ENCODE data around the gene COA1.
A peak's percentile ranks its signal among the peaks of the same experiment; 100 is the strongest.
"Not testable (repeated sequence)": the region's sequence is repeated elsewhere in the genome, so short reads cannot be mapped to it uniquely, and the experiment has no call there.

COA1 gene

DNA sequence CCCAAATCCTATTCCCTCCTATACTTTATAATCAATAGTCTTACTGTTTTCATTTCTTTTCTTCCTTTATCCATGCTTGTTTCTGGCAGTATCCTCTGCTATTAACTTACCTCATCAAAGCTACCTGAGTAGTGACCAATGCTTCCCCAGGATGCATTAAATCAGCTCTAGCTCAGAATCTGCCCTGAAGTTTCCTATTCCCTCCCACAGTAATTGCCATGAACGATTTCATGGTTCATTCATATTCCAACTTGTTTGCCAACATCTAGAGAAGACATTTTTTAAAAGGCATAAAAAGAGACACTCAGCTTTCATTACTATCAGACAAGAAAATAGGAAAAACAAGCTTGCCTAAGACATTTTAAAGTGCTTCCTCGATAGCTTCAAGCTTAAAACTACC is 42.3 kb downstream of the COA1 start:
- DNase-seq, result no peak

DNA sequence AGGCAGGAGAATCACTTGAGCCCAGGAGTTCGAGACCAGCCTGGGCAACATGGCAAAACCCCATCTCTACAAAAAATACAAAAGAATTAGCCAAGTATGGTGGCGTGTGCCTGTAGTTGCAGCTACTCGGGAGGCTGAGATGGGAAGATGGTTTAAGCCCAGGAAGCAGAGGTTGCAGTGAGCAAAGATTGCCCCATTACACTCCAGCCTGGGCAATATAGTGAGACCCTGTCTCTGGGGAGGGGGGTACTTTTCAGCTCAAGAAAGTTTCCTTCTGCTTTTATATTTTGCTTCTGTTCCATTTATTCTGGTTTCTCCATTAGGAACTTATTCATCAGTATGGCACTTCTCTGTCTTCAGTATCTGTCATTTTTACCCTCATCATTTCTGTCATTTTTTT is 48.6 kb downstream of the COA1 start:
- DNase-seq, result no peak

DNA sequence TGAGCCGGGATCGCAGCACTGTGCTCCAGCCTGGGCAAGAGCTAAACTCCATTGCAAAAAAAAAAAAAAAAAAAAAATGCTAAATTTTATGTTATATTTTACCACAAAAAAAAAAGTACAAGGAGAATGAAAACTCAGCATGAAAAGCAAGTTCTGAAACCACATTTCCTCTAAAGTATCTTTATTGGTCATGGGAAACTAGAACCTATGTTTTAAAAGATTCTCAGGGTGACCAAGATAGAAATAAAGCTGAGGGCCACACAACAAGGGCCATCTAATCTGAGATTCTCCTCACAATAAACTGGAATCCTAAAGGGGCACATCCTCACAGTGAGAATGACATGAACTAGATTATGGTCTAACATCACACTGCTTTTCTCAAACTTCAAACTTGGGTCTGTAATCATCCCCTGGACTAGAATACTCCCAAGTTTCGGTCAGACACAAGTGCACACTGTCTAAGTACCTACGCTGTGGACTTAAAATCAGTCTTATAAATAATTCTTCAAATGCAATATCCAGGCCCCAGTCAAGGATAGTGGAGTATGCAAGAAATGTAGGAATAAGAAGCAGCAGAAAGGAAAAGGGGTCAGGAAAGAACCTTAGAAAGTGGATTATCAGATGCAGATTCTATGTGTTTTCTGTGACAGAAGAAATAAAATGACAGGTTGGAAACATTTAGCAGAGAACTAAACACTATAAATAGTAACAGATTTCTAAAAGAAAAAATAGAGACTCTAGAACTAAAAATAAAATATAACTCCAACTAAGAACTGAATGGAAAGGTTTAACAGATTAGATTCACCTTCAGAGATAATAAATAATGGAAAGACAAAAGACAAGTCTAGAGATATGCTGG is 49.9 kb downstream of the COA1 start:
- no peak for DNase-seq

DNA sequence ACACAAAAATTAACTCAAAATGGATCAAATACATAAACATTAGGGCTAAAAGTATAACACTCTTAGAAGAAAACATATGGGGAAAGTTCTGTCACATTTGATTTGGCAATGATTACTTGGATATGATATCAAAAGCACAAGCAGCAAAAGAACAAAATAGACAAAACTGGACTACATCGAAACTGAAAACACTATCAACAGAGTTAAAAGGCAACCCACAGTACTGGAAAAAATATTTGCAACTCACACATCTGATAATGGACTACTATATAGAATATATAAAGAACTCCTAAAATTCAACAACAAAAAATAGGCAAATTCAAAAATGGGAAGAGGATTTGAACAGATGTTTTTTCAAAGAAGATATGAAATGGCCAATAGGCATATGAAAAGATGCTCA is 51.0 kb downstream of the COA1 start:
- no peak for DNase-seq

DNA sequence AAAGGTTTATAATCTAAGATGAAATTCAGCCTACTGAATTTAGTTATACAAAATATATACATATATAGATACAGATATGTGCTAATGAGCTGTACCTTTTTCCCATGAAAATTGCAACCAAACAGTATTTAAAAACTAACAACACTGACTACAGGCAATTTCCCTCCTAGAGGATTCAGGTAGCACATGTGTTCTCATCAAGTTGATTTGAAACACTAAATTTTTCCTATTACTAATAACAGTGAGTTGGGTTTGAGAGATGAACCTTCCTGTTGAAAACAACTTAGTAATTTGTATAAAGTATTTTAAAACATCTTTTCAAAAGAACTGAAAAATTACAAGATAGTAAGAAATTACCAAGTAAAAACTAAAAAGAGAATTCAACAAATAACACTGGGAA is 51.5 kb downstream of the COA1 start:
- no peak for DNase-seq

DNA sequence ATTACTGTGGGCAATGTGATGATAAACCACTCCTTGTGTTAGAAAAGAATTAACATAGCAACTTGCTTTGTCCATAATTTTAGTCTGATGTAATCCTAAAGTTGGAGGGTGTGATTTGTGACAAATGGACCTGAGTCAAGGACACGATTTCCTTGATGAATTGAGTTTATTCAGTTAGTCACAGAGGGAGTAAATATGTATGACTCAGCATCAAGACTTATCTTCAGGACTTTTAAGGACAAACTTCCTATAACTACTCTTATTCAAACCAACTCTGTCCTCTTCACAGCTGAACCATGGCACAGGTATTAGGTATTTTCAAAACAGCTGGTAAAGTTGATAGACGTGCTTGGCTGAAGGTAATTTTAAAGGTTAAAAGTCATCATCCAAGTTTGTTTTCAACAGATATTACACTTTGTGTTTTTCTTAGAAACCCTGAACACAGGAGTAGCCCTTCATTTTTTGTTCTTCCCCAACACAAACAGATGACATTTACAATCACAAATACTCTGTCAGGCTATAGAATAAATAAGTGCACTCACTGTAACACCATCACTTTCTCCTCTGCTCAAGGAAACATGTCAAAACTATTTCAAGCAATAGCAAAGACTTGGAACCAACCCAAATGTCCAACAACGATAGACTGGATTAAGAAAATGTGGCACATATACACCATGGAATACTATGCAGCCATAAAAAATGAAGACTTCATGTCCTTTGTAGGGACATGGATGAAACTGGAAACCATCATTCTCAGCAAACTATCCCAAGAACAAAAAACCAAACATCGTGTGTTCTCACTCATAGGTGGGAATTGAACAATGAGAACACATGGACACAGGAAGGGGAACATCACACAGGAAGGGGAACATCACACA is 54.5 kb downstream of the COA1 start:
- peak; percentile 32 for DNase-seq

DNA sequence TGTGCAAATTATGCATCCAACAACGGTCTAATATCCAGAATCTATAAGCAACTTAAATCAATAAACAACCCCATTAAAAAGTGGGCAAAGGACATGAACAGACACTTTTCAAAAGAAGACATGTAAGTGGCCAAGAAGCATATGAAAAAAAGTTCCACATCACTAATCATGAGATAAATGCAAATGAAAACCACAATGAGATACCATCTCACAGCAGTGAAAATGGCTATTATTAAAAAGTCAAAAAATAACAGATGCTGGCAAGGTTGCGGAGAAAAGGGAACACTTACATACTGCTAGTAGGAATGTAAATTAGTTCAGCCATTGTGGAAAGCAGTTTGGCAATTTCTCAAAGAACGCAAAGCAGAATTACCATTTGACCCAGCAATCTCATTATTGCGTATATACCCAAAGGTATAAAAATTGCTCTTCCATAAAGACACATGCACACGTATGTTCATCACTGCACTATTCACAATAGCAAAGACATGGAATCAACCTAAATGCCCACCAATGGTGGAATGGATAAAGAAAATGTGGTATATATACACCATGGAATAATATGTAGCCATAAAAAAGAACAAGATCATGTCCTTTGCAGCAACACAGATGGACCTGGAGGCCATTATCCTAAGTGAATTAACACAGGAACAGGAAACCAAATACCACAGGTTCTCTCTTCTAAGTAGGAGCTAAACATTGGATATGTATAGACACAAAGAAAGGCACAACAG is 55.9 kb downstream of the COA1 start:
- not testable (repeated sequence) for DNase-seq

DNA sequence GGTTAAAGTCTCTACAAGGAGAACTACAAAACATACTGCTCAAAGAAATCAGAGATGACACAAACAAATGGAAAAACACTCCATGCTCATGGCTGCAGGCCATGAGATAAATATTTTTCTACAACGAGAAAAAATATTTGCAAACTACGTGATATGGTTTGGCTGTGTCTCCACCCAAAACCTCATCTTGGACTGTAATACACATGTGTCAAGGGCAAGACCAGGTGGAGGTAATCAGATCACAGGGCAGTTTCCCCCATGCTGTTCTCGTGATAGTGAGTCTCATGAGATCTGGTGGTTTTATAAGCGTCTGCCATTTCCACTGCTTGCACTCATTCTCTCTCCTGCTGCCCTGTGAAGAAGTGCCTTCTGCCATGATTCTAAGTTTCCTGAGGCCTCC is 57.8 kb downstream of the COA1 start:
- peak; percentile 29 for DNase-seq

DNA sequence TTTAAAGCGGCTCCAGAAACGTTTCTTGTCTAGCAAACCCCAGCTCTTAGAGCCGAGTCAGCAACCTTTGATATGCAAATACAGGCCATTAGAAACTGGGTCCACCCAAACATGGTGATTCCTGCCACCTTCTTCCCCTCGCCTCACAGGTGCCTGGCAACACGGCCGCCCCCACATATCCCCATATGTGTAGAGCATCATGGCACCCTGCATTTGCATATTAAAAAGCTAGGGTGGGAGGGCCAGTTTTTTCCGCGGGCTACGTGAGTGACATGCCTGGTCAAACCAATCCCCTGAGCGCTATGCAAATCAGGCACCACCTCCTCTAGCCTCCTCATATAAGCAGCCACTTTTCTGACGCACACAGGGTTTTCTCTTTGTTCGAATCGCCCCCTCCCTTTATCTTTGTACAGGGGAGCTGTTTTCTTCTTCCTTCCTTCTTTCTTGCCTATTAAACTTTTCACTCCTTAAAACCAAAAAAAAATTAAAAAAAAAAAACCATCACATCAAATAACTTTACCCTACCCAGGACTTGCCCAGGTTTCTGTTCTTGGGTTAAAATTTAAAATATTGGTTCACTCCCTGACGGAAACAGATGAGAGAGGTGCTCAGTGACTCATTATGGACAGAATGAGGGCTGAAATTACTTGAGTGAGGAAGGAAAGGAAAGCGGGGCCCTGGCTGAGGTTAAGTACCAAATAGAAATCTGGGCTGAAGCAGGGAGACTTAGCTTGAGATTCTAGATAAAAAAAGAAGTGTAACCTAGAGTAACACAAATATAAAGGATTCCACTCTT is 59.8 kb downstream of the COA1 start:
- no peak for DNase-seq

DNA sequence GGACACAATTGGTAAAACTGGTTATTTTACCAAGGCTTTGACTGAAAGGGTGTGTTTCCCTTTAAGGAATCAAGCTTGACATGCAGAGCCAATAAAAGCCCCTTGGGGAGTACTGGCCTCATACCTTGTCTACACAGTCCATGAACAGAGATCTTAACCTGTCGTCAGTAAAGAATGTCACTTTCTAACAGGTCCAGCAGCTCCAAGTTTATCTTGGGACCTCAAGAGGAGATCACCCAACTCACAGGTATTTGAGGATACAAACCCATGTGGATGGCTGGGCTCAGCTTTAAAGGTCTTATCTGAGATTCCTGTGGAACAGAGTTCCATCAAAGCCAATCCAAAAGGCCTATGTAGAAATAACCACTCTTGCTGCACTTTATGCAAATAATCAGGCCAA is 61.3 kb downstream of the COA1 start:
- no peak for DNase-seq

DNA sequence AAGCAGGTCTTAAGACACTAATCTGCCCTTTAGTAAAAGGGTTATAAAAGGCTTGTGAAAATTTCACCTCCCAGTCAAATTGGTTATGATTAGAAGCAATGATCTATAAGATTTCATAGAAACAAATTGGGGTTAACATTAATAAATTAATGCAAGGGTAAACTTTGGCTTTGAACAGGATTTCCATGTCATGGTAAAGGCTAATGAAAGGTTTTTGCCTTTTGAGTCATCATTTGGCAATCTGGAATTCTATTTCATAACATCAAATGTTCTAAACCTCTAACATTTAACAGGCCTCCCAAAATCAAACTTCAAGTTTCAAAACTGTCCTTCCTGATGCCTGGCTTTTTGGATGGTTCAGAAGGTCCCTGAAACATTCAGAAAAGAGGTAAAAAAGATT is 62.4 kb downstream of the COA1 start:
- DNase-seq, result no peak

DNA sequence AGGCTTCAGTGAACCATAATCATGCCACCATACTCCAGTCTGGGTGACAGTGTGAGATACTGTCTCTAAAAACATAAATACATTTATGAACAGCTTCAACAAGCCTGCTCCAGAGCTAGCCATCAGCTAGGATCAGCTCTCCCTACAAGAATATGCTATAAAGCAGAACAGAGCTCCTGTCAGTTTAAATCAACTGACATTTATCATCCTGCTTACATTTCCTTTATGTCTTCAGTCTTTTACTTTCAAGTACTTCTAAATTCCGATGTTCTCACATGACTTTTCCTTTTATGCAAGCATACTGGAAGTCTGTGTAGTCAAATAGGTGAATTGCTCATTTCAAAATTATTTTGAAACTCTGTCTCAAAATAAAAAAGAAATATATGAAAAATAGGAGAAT is 64.6 kb downstream of the COA1 start:
- no peak for DNase-seq

DNA sequence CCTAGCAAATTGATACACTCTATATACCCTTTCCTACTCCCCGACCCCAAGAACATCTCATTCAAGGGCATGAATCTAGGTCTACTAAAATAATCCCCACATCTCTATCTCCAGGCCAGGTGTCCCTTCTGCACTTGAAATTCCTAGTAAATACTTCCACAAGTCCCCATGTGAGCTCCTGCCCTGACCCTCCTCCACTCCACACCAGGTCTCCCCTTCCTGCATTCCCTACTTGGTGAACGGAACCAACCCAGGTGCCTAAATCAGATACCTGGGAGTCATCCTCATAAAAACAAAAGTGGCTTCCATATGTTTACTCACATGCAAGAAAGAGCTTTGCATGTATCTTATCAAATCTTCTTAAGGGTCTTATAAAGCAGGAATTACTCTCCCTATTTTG is 69.2 kb downstream of the COA1 start:
- no peak for DNase-seq

DNA sequence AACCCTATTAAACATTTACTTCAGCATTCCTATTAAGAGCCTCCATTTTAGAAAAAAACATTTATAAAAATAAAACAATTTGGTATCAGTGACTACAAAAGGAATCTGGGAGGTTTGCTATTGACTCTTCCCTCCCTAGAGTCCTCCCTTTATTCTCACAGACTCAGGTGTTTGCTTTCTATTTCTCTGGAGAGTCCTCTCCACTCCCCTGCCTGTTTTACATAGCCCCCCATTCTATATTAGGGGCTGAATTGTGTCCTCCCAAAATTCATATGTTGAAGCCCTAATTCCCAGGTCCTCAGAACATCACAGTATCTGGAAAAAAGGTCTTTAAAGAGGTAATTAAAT is 69.8 kb downstream of the COA1 start:
- DNase-seq, result no peak

DNA sequence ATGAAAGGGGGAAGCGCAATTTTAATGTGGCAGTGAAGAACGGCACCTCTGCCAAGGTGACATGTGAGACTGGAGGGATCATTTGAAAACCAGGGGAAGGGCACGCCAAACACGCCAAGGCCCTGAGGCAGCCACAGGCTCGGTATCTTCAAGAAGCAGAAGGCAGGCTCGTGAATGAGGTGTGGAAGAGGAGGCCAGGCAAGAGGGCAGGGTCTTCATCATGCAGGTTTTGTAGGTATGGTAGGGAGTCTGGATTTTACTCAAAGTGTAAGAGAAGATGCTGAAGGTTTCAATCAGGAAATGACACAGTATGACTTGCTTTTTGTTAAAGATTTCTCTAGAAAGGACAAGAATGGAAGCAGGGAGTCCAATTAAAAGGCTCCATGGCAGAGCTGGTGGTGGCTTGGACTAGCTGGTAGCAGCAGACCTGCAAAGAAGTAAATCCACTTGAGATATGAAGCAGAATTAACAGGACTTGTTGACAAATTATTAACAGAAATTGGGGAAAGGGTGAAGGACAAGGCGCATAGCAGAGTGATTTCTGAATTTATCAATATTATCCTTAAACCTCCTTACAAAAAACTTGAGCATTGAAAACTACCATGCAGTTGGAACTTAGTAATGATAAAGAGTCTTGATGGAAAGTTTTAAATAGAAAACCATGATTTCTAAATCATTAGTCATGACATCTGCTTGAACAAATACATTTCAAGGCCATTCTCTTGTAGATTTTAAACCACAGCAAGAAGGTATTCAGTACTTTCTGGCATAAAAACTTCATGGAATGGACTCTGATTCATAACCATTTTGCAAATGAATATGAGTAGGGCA is 70.4 kb downstream of the COA1 start:
- DNase-seq, result no peak

DNA sequence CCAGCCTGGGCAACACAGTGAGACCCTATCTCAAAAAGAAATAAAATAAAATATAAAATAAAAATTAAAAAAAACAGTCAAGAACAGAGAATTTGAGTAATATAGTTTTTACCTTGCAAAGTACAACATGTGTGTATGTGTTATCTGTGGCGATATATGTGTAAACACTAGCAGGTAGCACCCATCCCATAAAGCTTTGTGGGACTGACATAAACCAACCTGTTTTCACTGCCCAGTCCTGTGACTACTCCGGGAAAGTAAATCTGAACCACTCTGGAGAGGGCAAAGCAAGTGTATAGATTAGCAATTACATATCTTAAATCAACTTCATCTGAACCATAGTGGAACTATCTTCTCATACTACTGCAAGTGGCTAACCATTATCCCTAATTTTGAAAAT is 72.3 kb downstream of the COA1 start:
- no peak for DNase-seq

DNA sequence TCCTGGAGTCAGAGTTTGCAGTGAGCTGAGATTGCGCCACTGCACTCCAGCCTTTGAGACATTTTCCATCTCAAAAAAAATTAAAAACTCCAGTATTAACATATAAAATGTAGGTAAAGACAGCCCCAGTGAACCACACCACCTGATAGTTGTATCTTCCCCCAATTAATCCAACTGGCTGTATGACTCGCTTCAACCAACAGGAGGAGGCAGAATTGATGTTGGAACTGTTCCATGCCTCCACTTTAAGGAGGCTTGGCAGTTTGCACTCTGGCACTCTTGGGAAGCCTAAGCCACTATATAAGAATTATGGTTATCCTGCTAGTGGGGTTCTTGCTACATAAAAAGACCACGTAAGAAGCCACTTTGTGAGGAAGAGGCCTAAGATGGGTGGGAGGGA is 73.7 kb downstream of the COA1 start:
- no peak for DNase-seq

DNA sequence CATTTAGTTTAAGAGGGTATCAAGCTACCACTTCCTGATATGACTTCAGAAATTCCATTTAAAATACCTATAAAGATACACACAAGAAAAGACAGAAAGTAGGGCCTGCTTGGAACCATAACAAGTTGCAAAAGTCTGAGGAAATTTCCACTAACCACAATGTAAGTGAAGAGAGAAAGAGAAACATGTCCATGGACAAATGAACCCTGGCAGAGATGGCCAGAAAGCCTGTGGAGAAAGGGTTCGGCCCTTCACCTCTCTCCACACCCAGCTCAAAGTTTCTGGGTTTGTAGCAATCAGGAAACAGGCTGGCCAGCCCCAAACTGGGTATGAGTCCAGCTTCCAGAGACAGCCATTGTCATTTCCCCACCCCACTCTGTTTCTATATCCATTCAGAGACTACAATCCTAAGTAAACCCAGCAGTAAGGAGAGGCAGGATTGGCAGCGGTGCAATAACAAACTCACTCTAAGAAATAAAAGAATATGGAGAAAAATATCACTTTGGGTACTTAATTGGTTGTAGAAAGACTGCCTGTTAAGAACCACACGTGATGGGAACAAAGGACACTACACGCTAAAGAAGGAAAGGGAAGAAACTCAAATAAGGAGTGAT is 75.3 kb downstream of the COA1 start:
- DNase-seq, result no peak

DNA sequence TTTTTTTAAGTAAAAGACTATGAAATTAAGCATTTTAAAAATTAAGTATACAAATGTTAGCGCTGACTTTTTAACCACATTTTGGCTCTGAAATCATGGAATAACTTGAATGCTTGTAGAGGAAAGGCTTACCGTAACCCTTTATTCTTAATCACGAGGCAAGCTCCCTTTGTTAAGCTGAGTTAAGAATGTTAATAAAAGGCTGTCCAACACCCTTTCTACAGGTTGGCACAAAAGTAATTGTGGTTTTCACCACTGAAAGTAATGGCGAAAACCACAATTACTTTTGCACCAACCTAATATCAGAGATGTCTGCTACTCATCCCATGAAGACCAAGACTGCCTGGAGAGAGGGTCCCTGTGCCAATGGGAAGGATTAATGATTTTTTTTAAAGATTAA is 75.9 kb downstream of the COA1 start:
- DNase-seq, result no peak

DNA sequence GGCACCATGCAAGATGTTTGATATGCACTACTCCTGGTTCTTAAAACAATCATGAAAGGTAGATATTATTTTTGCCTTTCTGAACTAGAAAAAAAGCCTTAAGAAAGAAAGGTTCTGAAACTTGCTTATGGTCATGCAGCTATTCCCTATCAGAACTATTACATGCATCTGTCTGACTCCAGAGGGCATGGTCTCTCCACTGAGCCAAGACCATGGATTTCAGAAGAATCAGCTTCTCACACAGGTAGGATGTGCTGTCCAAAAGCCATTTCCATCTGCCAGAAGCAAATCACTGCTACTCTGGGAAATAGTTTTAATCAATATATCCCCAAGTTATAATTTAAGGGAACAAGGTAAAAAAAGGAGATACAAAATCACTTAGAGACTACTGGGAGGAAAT is 77.0 kb downstream of the COA1 start:
- DNase-seq, result no peak

DNA sequence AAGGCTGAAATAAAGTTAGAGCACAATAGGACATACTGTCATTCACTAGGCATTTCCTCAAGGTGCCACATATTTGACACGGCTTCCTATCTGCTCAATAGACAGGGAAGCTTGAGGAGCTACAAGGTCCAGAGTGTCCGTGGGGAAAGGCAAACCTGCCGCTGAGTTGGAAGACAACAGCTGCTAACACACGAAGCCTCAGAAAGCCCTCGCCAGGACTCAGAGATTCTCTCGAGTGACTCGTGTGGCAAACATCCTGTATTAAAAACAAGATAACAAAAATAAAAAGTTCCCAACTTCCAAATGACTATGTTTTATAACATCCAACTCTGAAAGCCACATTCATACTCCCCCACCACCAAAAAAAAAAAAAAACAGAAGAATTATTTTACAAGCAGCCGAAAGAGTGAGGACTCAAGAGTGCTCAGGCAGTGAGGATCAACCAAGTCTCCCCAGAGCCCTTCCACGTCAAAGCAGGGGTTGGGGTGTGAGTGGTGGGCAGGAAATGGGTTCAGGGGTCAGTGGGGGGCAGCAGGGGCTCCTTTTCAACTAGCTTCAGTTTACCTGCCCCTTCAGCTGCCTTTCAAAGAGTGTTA is 78.8 kb downstream of the COA1 start:
- no peak for DNase-seq
